Spleen (tissue), 11 donors: ENCODE results near the gene ENPP1. TPM values are rescaled to one million over a fixed set of nuclear protein-coding genes. Genes with fewer than 3 reads are reported as not detected.

Experiments
- DNase-seq: peaks from one replicate; pipeline ENCODE4 v3.0.0-alpha.2; 2020
- H3K27ac ChIP-seq, 8 donors: fragments of 200-600 bp; sonication (generic) in 7 of 8; 1 replicate in 4 of 8; 2 replicates in 4 of 8; pipeline versions ENCODE4 v1.5.0 to v1.8.0; 2016 to 2021; ENCODE audit warnings: inconsistent platforms in 4 of 8, mild to moderate bottlenecking in 4 of 8, moderate library complexity in 1 of 8
- H3K27me3 ChIP-seq, 7 donors: fragments of 200-600 bp; sonication (generic) in 6 of 7; replicated peaks in 1 of 7; 1 replicate in 4 of 7; 2 replicates in 3 of 7; pipeline versions ENCODE4 v1.5.0 to v1.8.0; 2016 to 2021; ENCODE audit warnings: inconsistent platforms in 3 of 7, mild to moderate bottlenecking in 1 of 7
- H3K36me3 ChIP-seq, 6 donors: fragments of 200-600 bp; sonication (generic) in 5 of 6; 1 replicate in 4 of 6; 2 replicates in 2 of 6; pipeline versions ENCODE4 v1.5.0 to v1.8.0; 2016 to 2021; ENCODE audit warnings: inconsistent platforms in 2 of 6
- H3K4me1 ChIP-seq, 6 donors: fragments of 200-600 bp; sonication (generic) in 5 of 6; 1 replicate in 3 of 6; 2 replicates in 3 of 6; pipeline versions ENCODE4 v1.5.0 to v1.8.0; 2016 to 2021; ENCODE audit warnings: inconsistent platforms in 3 of 6
- H3K4me3 ChIP-seq, 8 donors: fragments of 200-600 bp; sonication (generic) in 7 of 8; 1 replicate in 4 of 8; 2 replicates in 4 of 8; pipeline versions ENCODE4 v1.5.0 to v1.8.0; 2016 to 2021; ENCODE audit warnings: inconsistent platforms in 4 of 8, mild to moderate bottlenecking in 4 of 8, moderate library complexity in 2 of 8
- H3K9me3 ChIP-seq, 8 donors: fragments of 200-600 bp; sonication (generic) in 7 of 8; 1 replicate in 4 of 8; 2 replicates in 4 of 8; pipeline versions ENCODE4 v1.5.0 to v1.8.0; 2016 to 2021; ENCODE audit warnings: inconsistent platforms in 4 of 8
- CTCF ChIP-seq, 11 experiments: fragments of 200-600 bp in 7 of 11; fragments of 450-650 bp in 4 of 11; sonication (generic) in 4 of 11; IDR thresholded peaks in 8 of 11; conservative IDR thresholded peaks in 3 of 11; 1 replicate in 7 of 11; 2 replicates in 4 of 11; pipeline versions ENCODE4 v1.4.0 to v1.8.0; 2016 to 2021; ENCODE audit warnings: antibody characterized with exemption in 11 of 11, inconsistent platforms in 4 of 11, mild to moderate bottlenecking in 1 of 11
- POLR2A ChIP-seq, 3 donors: fragments of 450-650 bp; IDR thresholded peaks; one replicate each; pipeline ENCODE4 v1.5.1; 2017; ENCODE audit warnings: antibody characterized with exemption in 3 of 3, mild to moderate bottlenecking in 1 of 3
- POLR2AphosphoS5 ChIP-seq, 3 donors: sonication (generic); formaldehyde crosslinking; IDR thresholded peaks; one replicate each; pipeline ENCODE4 v1.5.1; 2017; ENCODE audit warnings: antibody characterized with exemption in 3 of 3
- WGBS, 5 donors: extraction: QIAGEN DNeasy Blood & Tissue Kit in 3 of 5; methylation state at CpG; one replicate each; pipeline versions ENCODE4 v1.1.5 to v1.1.7; 2013 to 2018; 5-methylcytosine and 5-hydroxymethylcytosine counted together
- intact Hi-C: fragments of 100-400 bp; cut with DNase I; formaldehyde crosslinking; loops from one replicate; pipeline ENCODE4 v1.15.0; 2023; ENCODE audit warnings: low total_unique reads
- polyA plus RNA-seq, 3 donors: library from polyadenylated mRNA; stranded (reverse); fragments of 200-250 nt; gene quantifications; one replicate each; pipeline ENCODE4 v1.2.1, GENCODE V29; 2013
- total RNA-seq, 7 donors: library from RNA; depleted of rRNA in 3 of 7; stranded (reverse); fragments of >200 nt in 3 of 7; fragmentation: NEBNext Ultra II Directional in 4 of 7; extraction: Animal tissue kit (Norgen Biotek cat#: 25700) in 4 of 7; gene quantifications; one replicate each; pipeline versions ENCODE4 v1.1.0 to v1.2.1, GENCODE V29; 2016 to 2021
- donor health status: healthy with polysubstance abuse.
- donor health status: DM: no; HTN: no; CAD: no; lungs with moderate emphysema.
- donor health status: DM: no; HTN: no; CAD: no.
- donor health status: Bipolar disorder and iron deficiency.
- donor health status: healthy.
- donor health status: DM: no; HTN: no; CAD: no.
- donor health status: DM: yes; HTN: yes; CAD: no.

Gene ENPP1
- total and polyA plus RNA-seq, 10 donors, result 0.46 to 10.6 (median 2.9) TPM

- Histone ChIP-seq H3K27me3 (no peaks in the 10 kb centered on the region), H3K4me1 (no peaks in the 10 kb centered on the region), H3K27ac (no peak overlapping the region), H3K36me3 (no peaks in the 10 kb centered on the region), H3K4me3 (no peak overlapping the region), H3K9me3 (no peaks in the 10 kb centered on the region)
- TF ChIP-seq POLR2AphosphoS5 (IDR thresholded peaks at IDR 0.05) (no peak), CTCF (IDR thresholded peaks at IDR 0.05 in 8 of 11, conservative IDR thresholded peaks at IDR 0.05 in 3 of 11) (no peak), POLR2A (IDR thresholded peaks at IDR 0.05) (no peak)
- 0 to 30% (median 12%) methylated on average over 1 of the region's 1 CpG for WGBS, 5 donors
- intact Hi-C loops, result no loop called here
- no peak for DNase-seq
These were observed 18.6 kb upstream of the ENPP1 start for GRCh38 chr6:131789219-131789618.

GRCh38 chr6:131791476-131791875 is 16.3 kb upstream of the ENPP1 start:
- Histone ChIP-seq H3K27me3 (no peaks in the 10 kb centered on the region), H3K9me3 (no peaks in the 10 kb centered on the region), H3K27ac (no peak overlapping the region), H3K4me3 (no peak overlapping the region), H3K36me3 (no peaks in the 10 kb centered on the region), H3K4me1 (no peaks in the 10 kb centered on the region)
- no peak for TF ChIP-seq POLR2AphosphoS5 (IDR thresholded peaks at IDR 0.05)
- WGBS, 5 donors, result 65 to 89% (median 83%) methylated on average over 5 of the region's 5 CpGs
- no peak for DNase-seq
- intact Hi-C loops, result no loop called here

- intact Hi-C loops, result no loop called here
- H3K27me3 ChIP-seq, result peaks cover 0 to 5% (median 0%) of the 10 kb centered on the region in 7 donors
- 83 to 91% (median 84%) methylated on average over 6 of the region's 6 CpGs for WGBS, 5 donors
- H3K27ac ChIP-seq, result no peak overlapping the region
- H3K4me1 ChIP-seq, result no peaks in the 10 kb centered on the region
- TF ChIP-seq CTCF (IDR thresholded peaks at IDR 0.05 in 8 of 11, conservative IDR thresholded peaks at IDR 0.05 in 3 of 11) (no peak), POLR2AphosphoS5 (IDR thresholded peaks at IDR 0.05) (no peak), POLR2A (IDR thresholded peaks at IDR 0.05) (no peak)
- H3K4me3 ChIP-seq, result no peak overlapping the region
- no peak for DNase-seq
- no peaks in the 10 kb centered on the region for H3K36me3 ChIP-seq
- H3K9me3 ChIP-seq, result no peaks in the 10 kb centered on the region
These were observed 15.7 kb upstream of the ENPP1 start for GRCh38 chr6:131792091-131792496.

GRCh38 chr6:131795366-131795765 is 12.5 kb upstream of the ENPP1 start:
- Histone ChIP-seq H3K27me3 (peaks cover 0 to 5% (median 0%) of the 10 kb centered on the region in 7 donors), H3K4me3 (no peak overlapping the region), H3K4me1 (no peaks in the 10 kb centered on the region), H3K9me3 (peaks cover 0 to 5% (median 0%) of the 10 kb centered on the region in 8 donors), H3K27ac (no peak overlapping the region), H3K36me3 (no peaks in the 10 kb centered on the region)
- no peak for DNase-seq
- intact Hi-C loops, result no loop called here
- WGBS, 5 donors, result 66 to 87% (median 69%) methylated on average over 2 of the region's 2 CpGs
- TF ChIP-seq CTCF (IDR thresholded peaks at IDR 0.05 in 8 of 11, conservative IDR thresholded peaks at IDR 0.05 in 3 of 11) (no peak), POLR2AphosphoS5 (IDR thresholded peaks at IDR 0.05) (no peak), POLR2A (IDR thresholded peaks at IDR 0.05) (no peak)

- H3K4me1 ChIP-seq, result peaks cover 0 to 6% (median 4%) of the 10 kb centered on the region in 6 donors
- H3K9me3 ChIP-seq, result peaks cover 0 to 5% (median 0%) of the 10 kb centered on the region in 8 donors
- TF ChIP-seq POLR2AphosphoS5 (IDR thresholded peaks at IDR 0.05), result no peak
- intact Hi-C loops, result no loop called here
- no peaks in the 10 kb centered on the region for H3K36me3 ChIP-seq
- peaks cover 0 to 6% (median 0%) of the 10 kb centered on the region in 7 donors for H3K27me3 ChIP-seq
- no peak for DNase-seq
- WGBS, 5 donors, result 79 to 93% (median 85%) methylated on average over 2 of the region's 2 CpGs
- no peak overlapping the region for H3K4me3 ChIP-seq
- H3K27ac ChIP-seq, result no peak overlapping the region
These were observed 5.5 kb upstream of the ENPP1 start for GRCh38 chr6:131802347-131802746.
